T-cell (primary cell): Measurements from ENCODE around the gene CD68. TPM values are rescaled to one million over a fixed set of nuclear protein-coding genes. Genes with fewer than 3 reads are reported as not detected.

Source experiments
- ATAC-seq, 4 experiments: fragments of 200-7000 bp in 3 of 4; fragments of 150-1000 bp in 1 of 4; cut with Tn5 transposase; replicated peaks in 1 of 4; 1 replicate in 3 of 4; 2 replicates in 1 of 4; pipeline ENCODE4 v1.10.0; 2021; ENCODE audit warnings: moderate library complexity in 3 of 4, mild to moderate bottlenecking in 2 of 4, moderate number of reproducible peaks in 1 of 4
- CTCF ChIA-PET, 2 donors: fragments of 300-600 bp; sonication (Branson Sonifier 250); formaldehyde crosslinking; loops; one replicate each; lab custom pipeline; 2022; ENCODE audit warnings: antibody characterized with exemption in 2 of 2; lab: Charles Lee
- POLR2A ChIA-PET, 2 donors: fragments of 300-600 bp; sonication (Branson Sonifier 250); formaldehyde crosslinking; loops; one replicate each; lab custom pipeline; 2022; ENCODE audit warnings: antibody characterized with exemption in 2 of 2; lab: Charles Lee
- DNase-seq, 35 experiments: peaks; one replicate each; pipeline versions ENCODE4 v3.0.0 to v3.0.0-alpha.2; 2013 to 2023
- H3K27ac ChIP-seq: one replicate; pipeline ENCODE4 v1.5.1; 2013; ENCODE audit warnings: low read length
- H3K27me3 ChIP-seq, 2 experiments: replicated peaks in 1 of 2; 1 replicate in 1 of 2; 2 replicates in 1 of 2; pipeline versions ENCODE4 v1.6.1 to v1.7.0; 2013; ENCODE audit warnings: low read length in 1 of 2, mixed read lengths in 1 of 2; ENCODE audit not compliant: control insufficient read depth in 2 of 2, insufficient read depth in 2 of 2; ENCODE audit errors: extremely low read depth in 1 of 2
- H3K36me3 ChIP-seq, 2 donors: 1 replicate in 1 of 2; 2 replicates in 1 of 2; pipeline versions ENCODE4 v1.6.1 to v1.7.0; 2013; ENCODE audit warnings: low read length in 1 of 2; ENCODE audit not compliant: control insufficient read depth in 2 of 2, insufficient read depth in 1 of 2; ENCODE audit errors: extremely low read depth in 1 of 2
- H3K4me1 ChIP-seq, 2 experiments: 1 replicate in 1 of 2; 2 replicates in 1 of 2; pipeline versions ENCODE4 v1.6.1 to v1.7.0; 2013; ENCODE audit warnings: low read length in 2 of 2, mixed read lengths in 1 of 2; ENCODE audit not compliant: insufficient read depth in 2 of 2, control insufficient read depth in 1 of 2; ENCODE audit errors: extremely low read depth in 1 of 2
- H3K4me3 ChIP-seq, 2 donors: 1 replicate in 1 of 2; 2 replicates in 1 of 2; pipeline versions ENCODE4 v1.5.1 to v1.7.0; 2013; ENCODE audit warnings: mild to moderate bottlenecking in 2 of 2, low read length in 1 of 2, moderate library complexity in 1 of 2; ENCODE audit not compliant: control insufficient read depth in 1 of 2; ENCODE audit errors: extremely low read depth in 1 of 2
- H3K9me3 ChIP-seq: 2 replicates; pipeline ENCODE4 v1.7.0; 2013
- H3K27ac Mint-ChIP-seq, 2 donors: one replicate each; pipeline ENCODE4 v1.8.0; 2020 to 2021; ENCODE audit warnings: mild to moderate bottlenecking in 2 of 2, mixed read lengths in 2 of 2
- H3K27me3 Mint-ChIP-seq, 2 donors: one replicate each; pipeline ENCODE4 v1.8.0; 2021 to 2022; ENCODE audit warnings: mixed read lengths in 2 of 2
- H3K36me3 Mint-ChIP-seq: one replicate; pipeline ENCODE4 v1.8.0; 2021; ENCODE audit warnings: mixed read lengths
- H3K4me1 Mint-ChIP-seq, 3 donors: one replicate each; pipeline ENCODE4 v1.8.0; 2020 to 2022; ENCODE audit warnings: mixed read lengths in 3 of 3, mild to moderate bottlenecking in 1 of 3
- H3K4me3 Mint-ChIP-seq, 3 donors: one replicate each; pipeline ENCODE4 v1.8.0; 2020 to 2022; ENCODE audit warnings: mild to moderate bottlenecking in 3 of 3, mixed read lengths in 3 of 3, moderate library complexity in 3 of 3
- H3K9me3 Mint-ChIP-seq, 3 donors: one replicate each; pipeline ENCODE4 v1.8.0; 2020 to 2022; ENCODE audit warnings: mixed read lengths in 3 of 3
- WGBS: methylation state at CpG from one replicate; pipeline ENCODE4 v1.1.5; 2013; ENCODE audit warnings: missing lambda C conversion rate; ENCODE audit not compliant: insufficient coverage; 5-methylcytosine and 5-hydroxymethylcytosine counted together
- total RNA-seq, 35 experiments: library from RNA in 6 of 35; stranded (reverse) in 6 of 35; fragments of 120-200 nt in 1 of 35; gene quantifications; one replicate each; pipeline versions ENCODE4 v1.2.1 to v1.2.4 and lab custom pipeline; 2013 to 2026

CD68 gene
- total RNA-seq, 5 donors from 2014 or later (not counting 1 experiment from before 2014, with no cell fraction given): 4.4 to 7.0 (median 5.5) TPM; not detected in 2

- H3K4me1 ChIP-seq: peaks cover 27 to 72% of the 10 kb centered on the region in 2 experiments
Observed at GRCh38 chr17:7580604-7581575, 1.5 kb downstream of the CD68 start.

GRCh38 chr17:7582396-7583252 is 3.2 kb downstream of the CD68 start:
- H3K4me1 Mint-ChIP-seq: peaks cover 59 to 68% (median 64%) of the 10 kb centered on the region in 3 donors
- H3K36me3 Mint-ChIP-seq: peaks cover 19% of the 10 kb centered on the region
- POLR2A ChIA-PET: interaction anchor here (0.6 to 2.1 kb wide), 5 partner anchors 8 to 253 kb away, joined by 3 to 10 read pairs (median 5); partner anchors contain the start of genes NEURL4 (in 1 of the 2) and SENP3 (in 1 of the 2)
- H3K27ac Mint-ChIP-seq: peak overlapping the region; percentile 81 to 82
- peak overlapping the region; percentile 72 to 99 (median 90) for H3K4me3 Mint-ChIP-seq
- no peaks in the 10 kb centered on the region for H3K27me3 Mint-ChIP-seq
- no peaks in the 10 kb centered on the region for H3K9me3 Mint-ChIP-seq
- WGBS: 94% methylated on average over 23 of the region's 36 CpGs
- ATAC-seq: no peak
- peaks cover 8 to 31% of the 10 kb centered on the region in 2 donors for H3K36me3 ChIP-seq
- H3K9me3 ChIP-seq: no peaks in the 10 kb centered on the region
- H3K27ac ChIP-seq: peak overlapping the region; percentile 91
- no peaks in the 10 kb centered on the region for H3K27me3 ChIP-seq
- peak overlapping the region; percentile 35 to 79 for H3K4me3 ChIP-seq
- H3K4me1 ChIP-seq: peaks cover 27 to 62% of the 10 kb centered on the region in 2 experiments
- CTCF ChIA-PET: interaction anchor here in 1 of 2 donors (1.4 kb wide), 1 partner anchor 105 kb away, joined by 16 read pairs; the partner anchor contains the start of genes TP53 and WRAP53
- DNase-seq: no peak

More at GRCh38 chr17:7580604-7581575, 1.5 kb downstream of the CD68 start:
- CTCF ChIA-PET: interaction anchor here in 1 of 2 donors (0.9 kb wide), 1 partner anchor 33 kb away, joined by 3 read pairs; the partner anchor contains the start of gene FXR2
- no peak for ATAC-seq
- Mint-ChIP-seq H3K27me3 (no peaks in the 10 kb centered on the region), H3K9me3 (no peaks in the 10 kb centered on the region), H3K4me3 (peak overlapping the region in 2 of 3 donors; percentile 0 to 49), H3K4me1 (peaks cover 68 to 84% (median 81%) of the 10 kb centered on the region in 3 donors), H3K27ac (peak overlapping the region; percentile 56 to 72), H3K36me3 (peaks cover 34% of the 10 kb centered on the region)
- H3K27me3 ChIP-seq: no peaks in the 10 kb centered on the region
- 85% methylated on average over 15 of the region's 23 CpGs for WGBS
- H3K9me3 ChIP-seq: no peaks in the 10 kb centered on the region
- H3K4me3 ChIP-seq: no peak overlapping the region
- H3K36me3 ChIP-seq: peaks cover 8 to 32% of the 10 kb centered on the region in 2 donors
- H3K27ac ChIP-seq: no peak overlapping the region
- POLR2A ChIA-PET: interaction anchor here in 1 of 2 donors (0.5 to 0.7 kb wide), 2 partner anchors 137 to 552 kb away, joined by 3 read pairs; no protein-coding TSS in a partner anchor
- no peak for DNase-seq

DNA sequence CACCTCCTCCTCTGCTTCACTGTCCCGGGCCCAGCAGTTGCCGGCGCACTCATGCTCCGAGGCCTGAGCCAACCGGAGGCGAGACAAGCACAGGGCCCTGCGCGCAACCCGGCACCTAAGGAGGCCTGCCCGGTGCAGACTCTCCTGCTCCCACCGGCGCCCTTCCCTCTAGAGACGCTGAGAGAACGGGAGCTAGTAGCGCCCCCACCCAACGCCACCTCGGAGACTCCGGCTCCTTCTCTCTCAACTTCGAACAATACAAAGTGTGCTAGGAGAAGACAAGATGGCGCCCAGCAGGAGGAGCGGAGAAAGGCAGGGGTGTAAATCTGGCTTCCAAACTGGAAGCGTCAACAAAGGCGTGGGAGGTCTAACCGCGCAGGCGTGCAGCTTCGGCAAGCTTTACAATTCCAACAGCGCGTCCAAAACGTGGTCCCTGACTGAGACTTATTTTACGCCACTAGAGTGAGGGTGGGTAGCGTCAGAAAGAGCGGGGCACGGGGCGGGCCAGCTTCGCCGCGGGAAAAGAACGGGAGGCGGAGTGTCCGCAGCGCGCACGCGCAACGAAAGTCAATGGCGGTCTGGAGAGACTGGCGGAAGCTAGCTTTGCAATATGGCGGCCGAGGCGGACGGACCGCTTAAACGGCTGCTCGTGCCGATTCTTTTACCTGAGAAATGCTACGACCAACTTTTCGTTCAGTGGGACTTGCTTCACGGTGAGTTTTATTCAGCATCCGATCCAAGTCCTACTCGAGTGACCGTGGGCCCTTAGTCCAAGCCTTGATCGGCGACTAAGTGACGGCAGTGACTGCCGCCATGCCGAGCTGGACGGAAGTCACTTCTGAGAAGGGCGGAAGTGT is 4.0 kb downstream of the CD68 start, which contains the start of gene MPDU1:
Gene MPDU1 (plus strand): TSS at position 600 of the 857 bp plus-strand sequence. CDS start 11 bp downstream, at position 611.
- Mint-ChIP-seq H3K4me1 (peaks cover 53 to 60% (median 55%) of the 10 kb centered on the region in 3 donors), H3K27ac (peak within 1 kb of the TSS; percentile 99 to 100), H3K9me3 (no peaks in the 10 kb centered on the region), H3K36me3 (peaks cover 15% of the 10 kb centered on the region), H3K27me3 (no peaks in the 10 kb centered on the region), H3K4me3 (peak within 1 kb of the TSS; percentile 90 to 99 (median 98))
- no peaks in the 10 kb centered on the region for H3K9me3 ChIP-seq
- H3K4me3 ChIP-seq: peak within 1 kb of the TSS; percentile 79 to 85
- H3K36me3 ChIP-seq: peaks cover 7 to 26% of the 10 kb centered on the region in 2 donors
- DNase-seq (peak; percentile 91 to 97 (median 94)), ATAC-seq (peak; percentile 79 to 87 (median 85))
- H3K27ac ChIP-seq: peak within 1 kb of the TSS; percentile 91
- H3K27me3 ChIP-seq: no peaks in the 10 kb centered on the region
- POLR2A ChIA-PET: interaction anchor here (0.6 to 2.1 kb wide), 12 partner anchors 9 to 539 kb away, joined by 3 to 10 read pairs (median 4); partner anchors contain the start of genes TP53 (in 2 of the 2), NEURL4 (in 1 of the 2) and SENP3 (in 1 of the 2)
- WGBS: 16% methylated on average over 55 of the region's 69 CpGs
- H3K4me1 ChIP-seq: peaks cover 27 to 61% of the 10 kb centered on the region in 2 experiments
- CTCF ChIA-PET: interaction anchor here in 1 of 2 donors (1.0 to 2.3 kb wide), 3 partner anchors 31 to 104 kb away, joined by 3 to 16 read pairs (median 13); partner anchors contain the start of genes FXR2, TP53 and WRAP53

- peaks cover 23 to 46% of the 10 kb centered on the region in 2 experiments for H3K4me1 ChIP-seq
- Mint-ChIP-seq H3K27me3 (no peaks in the 10 kb centered on the region), H3K4me3 (no peak overlapping the region), H3K9me3 (no peaks in the 10 kb centered on the region), H3K4me1 (peaks cover 27 to 31% (median 30%) of the 10 kb centered on the region in 3 donors), H3K36me3 (peaks cover 14% of the 10 kb centered on the region), H3K27ac (no peak overlapping the region)
- WGBS: 96% methylated on average over 3 of the region's 9 CpGs
- H3K4me3 ChIP-seq: no peak overlapping the region
- no peak for ATAC-seq
- DNase-seq: no peak
- peaks cover 7 to 41% of the 10 kb centered on the region in 2 donors for H3K36me3 ChIP-seq
- no peak overlapping the region for H3K27ac ChIP-seq
- POLR2A ChIA-PET: interaction anchor here (0.5 to 0.6 kb wide), 2 partner anchors 22 to 47 kb away, joined by 3 to 9 read pairs; no protein-coding TSS in a partner anchor
- no peaks in the 10 kb centered on the region for H3K9me3 ChIP-seq
- no peaks in the 10 kb centered on the region for H3K27me3 ChIP-seq
- CTCF ChIA-PET: interaction anchor here in 1 of 2 donors (0.6 kb wide), 1 partner anchor 210 kb away, joined by 3 read pairs; no protein-coding TSS in a partner anchor
Observed at GRCh38 chr17:7586673-7587419, 7.4 kb downstream of the CD68 start.
